HL-60 (cell line): ENCODE results near the gene SPATA33.
"Not testable (repeated sequence)": the region's sequence is repeated elsewhere in the genome, so short reads cannot be mapped to it uniquely, and the experiment has no call there.

Source experiments
- DNase-seq, 2 experiments: peaks; one replicate each; pipeline ENCODE4 v3.0.0-alpha.2; 2010 to 2020; ENCODE audit warnings: low read depth in 1 of 2, low spot score in 1 of 2
- H3K27ac ChIP-seq: fragments of 250-450 bp; sonication (Bioruptor Pico); replicated peaks from 2 replicates; pipeline ENCODE4 v1.5.1; 2020; ENCODE audit warnings: mild to moderate bottlenecking, moderate library complexity
- H3K27me3 ChIP-seq: fragments of 250-450 bp; sonication (Bioruptor Pico); 2 replicates; pipeline ENCODE4 v1.5.1; 2021; ENCODE audit warnings: mild to moderate bottlenecking, moderate library complexity; ENCODE audit not compliant: insufficient read depth, poor library complexity, severe bottlenecking
- H3K4me3 ChIP-seq: replicated peaks from 2 replicates; pipeline ENCODE4 v1.5.1; 2011; ENCODE audit warnings: mild to moderate bottlenecking, control low read depth, low read length; ENCODE audit not compliant: insufficient read depth
- CTCF ChIP-seq: IDR thresholded peaks from one replicate; pipeline ENCODE4 v1.5.1; 2011; ENCODE audit warnings: low read length, control low read depth, inconsistent platforms; ENCODE audit not compliant: insufficient read depth
- GABPA ChIP-seq: IDR thresholded peaks from 2 replicates; pipeline ENCODE4 v1.6.1; 2012; ENCODE audit warnings: low read depth
- POLR2AphosphoS5 ChIP-seq: IDR thresholded peaks from 2 replicates; pipeline ENCODE4 v1.6.1; 2012; ENCODE audit warnings: low read depth
- REST ChIP-seq: IDR thresholded peaks from 2 replicates; pipeline ENCODE4 v1.6.1; 2012; ENCODE audit warnings: low read depth; ENCODE audit not compliant: insufficient replicate concordance
- SPI1 ChIP-seq: IDR thresholded peaks from 2 replicates; pipeline ENCODE4 v1.6.1; 2012; ENCODE audit warnings: low read depth, mild to moderate bottlenecking, borderline replicate concordance

The SPATA33 gene

DNA sequence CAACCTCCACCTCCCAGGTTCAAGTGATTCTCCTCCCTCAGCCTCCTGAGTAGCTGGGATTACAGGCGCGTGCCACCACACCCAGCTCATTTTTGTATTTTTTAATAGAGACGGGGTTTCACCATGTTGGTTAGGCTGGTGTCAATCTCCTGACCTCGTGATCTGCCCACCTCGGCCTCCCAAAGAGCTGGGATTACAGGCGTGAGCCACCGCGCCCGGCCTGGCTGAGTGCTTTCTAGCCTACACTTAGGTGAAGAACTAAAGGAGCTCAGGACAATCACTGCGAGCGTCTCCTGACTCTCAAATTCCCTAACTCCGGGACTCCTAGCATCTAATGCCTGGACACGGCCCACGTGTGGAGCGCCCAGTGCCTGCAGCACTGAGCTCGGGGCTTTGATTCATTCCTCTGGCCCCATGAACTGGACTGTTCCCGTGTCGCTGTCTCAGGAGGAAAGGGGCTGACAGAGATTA, 42.0 kb downstream of the SPATA33 start:
- not testable (repeated sequence) for DNase-seq, H3K27me3 ChIP-seq, H3K4me3 ChIP-seq, H3K27ac ChIP-seq

DNA sequence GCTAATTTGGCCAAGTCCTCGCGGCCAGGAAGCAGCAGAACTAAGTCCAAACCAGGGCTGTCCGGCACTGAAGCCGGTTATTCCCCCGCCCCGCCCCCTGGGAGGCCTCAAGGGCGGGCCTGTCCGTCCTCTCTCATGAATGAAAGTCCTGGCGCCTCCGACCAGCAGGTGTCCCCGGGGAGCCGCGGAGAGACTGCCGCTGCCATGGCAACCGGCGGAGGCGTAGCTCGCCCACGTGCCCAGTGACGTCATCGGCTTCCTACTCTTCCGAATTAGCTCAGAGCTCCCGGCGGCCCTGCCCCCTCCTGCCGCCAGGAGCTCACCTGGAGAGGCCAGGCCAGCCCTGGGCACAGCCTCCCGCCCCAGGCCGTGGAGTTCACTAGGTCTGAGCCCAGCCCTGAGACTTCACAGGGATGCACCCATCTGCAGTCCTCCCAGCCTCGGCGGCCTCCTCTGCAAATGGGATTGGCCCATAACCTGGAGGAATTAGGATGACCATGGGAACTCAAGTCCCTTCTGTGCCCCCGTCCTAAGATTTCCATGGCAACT, 42.5 kb downstream of the SPATA33 start:
- TF ChIP-seq POLR2AphosphoS5 (no peak), CTCF (peak; percentile 2)
- H3K4me3 ChIP-seq = peak overlapping the region; percentile 55; the same call in 1 of the 2 replicates
- H3K27ac ChIP-seq = no peak overlapping the region
- H3K27me3 ChIP-seq = no peaks in the 10 kb centered on the region
- peak; percentile 85 to 92 for DNase-seq

DNA sequence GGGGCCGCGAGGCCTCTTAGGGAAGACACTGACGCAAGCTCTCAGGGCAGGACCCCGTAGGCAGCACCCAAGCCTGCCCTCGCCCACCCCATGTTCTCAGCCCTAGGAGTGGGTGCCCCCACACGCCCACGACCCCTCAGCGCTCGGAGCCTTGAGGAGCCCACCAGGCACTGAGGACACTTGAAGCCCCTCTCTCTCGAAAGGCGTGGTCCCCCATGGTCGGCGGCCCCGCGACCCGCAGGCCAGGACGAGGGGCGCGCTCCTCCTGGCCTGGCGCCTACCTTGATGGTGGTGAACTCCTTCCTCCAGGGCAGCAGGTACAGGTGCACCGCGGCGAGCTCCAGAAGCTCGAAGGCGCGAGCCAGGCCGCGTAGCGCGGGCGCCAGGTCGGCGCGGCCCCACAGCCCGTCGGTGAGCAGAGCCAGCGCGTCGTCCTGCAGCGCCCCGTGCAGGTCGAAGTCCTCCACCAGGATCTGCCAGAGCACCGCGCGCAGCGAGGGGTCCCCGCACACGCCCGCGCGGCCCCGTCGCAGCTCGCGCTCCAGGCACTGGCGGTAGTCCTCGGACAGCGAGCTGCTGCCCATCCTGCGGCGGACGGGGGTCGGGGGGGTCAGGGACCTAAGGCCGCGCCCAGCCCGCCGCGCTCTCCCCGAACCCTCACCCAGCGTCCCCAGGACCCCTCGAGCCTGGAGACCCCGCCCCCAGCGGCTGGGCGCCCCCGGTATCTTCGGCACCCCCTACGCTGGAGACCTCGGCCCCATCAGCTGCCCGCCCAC, 43.2 kb downstream of the SPATA33 start:
- DNase-seq = peak in 1 of 2 experiments; percentile 14
- Histone ChIP-seq H3K27me3 (no peaks in the 10 kb centered on the region), H3K27ac (no peak overlapping the region; the same call in 1 of the 2 replicates), H3K4me3 (peak overlapping the region; percentile 55)
- no peak for TF ChIP-seq CTCF
- TF ChIP-seq REST = no peak
- TF ChIP-seq SPI1 = no peak
- TF ChIP-seq POLR2AphosphoS5 = no peak
- TF ChIP-seq GABPA = no peak

- DNase-seq = peak; percentile 59 to 87
- H3K4me3 ChIP-seq = peak within 1 kb of the TSS; percentile 55
- no peak within 1 kb of the TSS; the same call in 1 of the 2 replicates for H3K27ac ChIP-seq
- no peaks in the 10 kb centered on the region for H3K27me3 ChIP-seq
- TF ChIP-seq CTCF (no peak), GABPA (no peak), SPI1 (no peak), POLR2AphosphoS5 (no peak), REST (no peak)
Measured at GRCh38 chr16:89701425-89702406, 44.1 kb downstream of the SPATA33 start, which contains the start of gene SPATA2L. Gene SPATA2L (minus strand): TSS chr16:89701705. CDS start chr16:89701232, 473 bp downstream.
